Stomach (tissue), 9 donors: ENCODE results near the gene CA5A. TPM values are rescaled to one million over a fixed set of nuclear protein-coding genes. Genes with fewer than 3 reads are reported as not detected.
A peak's percentile ranks its signal among the peaks of the same experiment; 100 is the strongest.
"Not testable (repeated sequence)": the region's sequence is repeated elsewhere in the genome, so short reads cannot be mapped to it uniquely, and the experiment has no call there.

Source experiments
- DNase-seq, 2 donors: peaks; one replicate each; pipeline versions ENCODE4 v3.0.0 to v3.0.0-alpha.2; 2013 to 2019
- H3K27ac ChIP-seq, 5 donors: fragments of 200-600 bp in 4 of 5; sonication (generic) in 4 of 5; one replicate each; pipeline ENCODE4 v1.5.1; 2013 to 2019; ENCODE audit warnings: mild to moderate bottlenecking in 1 of 5, moderate library complexity in 1 of 5
- H3K27me3 ChIP-seq, 3 donors: fragments of 200-600 bp; sonication (generic); one replicate each; pipeline ENCODE4 v1.5.1; 2017 to 2019; ENCODE audit warnings: mixed run types in 1 of 3
- H3K36me3 ChIP-seq, 4 donors: fragments of 200-600 bp; sonication (generic); 1 replicate in 3 of 4; 2 replicates in 1 of 4; pipeline ENCODE4 v1.5.1; 2016 to 2019
- H3K4me1 ChIP-seq, 4 donors: fragments of 200-600 bp; sonication (generic); one replicate each; pipeline ENCODE4 v1.5.1; 2016 to 2019
- H3K4me3 ChIP-seq, 4 donors: fragments of 200-600 bp; sonication (generic) in 3 of 4; one replicate each; pipeline ENCODE4 v1.5.1; 2016 to 2019; ENCODE audit warnings: mild to moderate bottlenecking in 1 of 4
- H3K9me3 ChIP-seq, 4 donors: fragments of 200-600 bp; sonication (generic); one replicate each; pipeline ENCODE4 v1.5.1; 2016 to 2019
- EP300 ChIP-seq: sonication (generic); formaldehyde crosslinking; IDR thresholded peaks from one replicate; pipeline ENCODE4 v1.6.1; 2017; ENCODE audit warnings: antibody characterized with exemption
- POLR2AphosphoS5 ChIP-seq, 3 donors: sonication (generic); formaldehyde crosslinking; IDR thresholded peaks; one replicate each; pipeline ENCODE4 v1.6.1; 2016; ENCODE audit warnings: antibody characterized with exemption in 3 of 3
- whole genome bisulfite sequencing, 5 donors: extraction: QIAGEN DNeasy Blood & Tissue Kit in 3 of 5; methylation state at CpG; one replicate each; pipeline versions ENCODE4 v1.1.5 to v1.1.7; 2013 to 2018; 5-methylcytosine and 5-hydroxymethylcytosine counted together
- intact Hi-C: fragments of 100-400 bp; cut with DNase I; formaldehyde crosslinking; loops from one replicate; pipeline ENCODE4 v1.15.1; 2023; ENCODE audit warnings: low total_unique reads
- polyA plus RNA-seq, 3 donors: library from polyadenylated mRNA; stranded (reverse); fragments of 200-250 nt; gene quantifications; one replicate each; pipeline ENCODE4 v1.2.3, GENCODE V29; 2013
- total RNA-seq, 5 donors: library from RNA; depleted of rRNA; stranded (reverse); fragments of >200 nt; gene quantifications; one replicate each; pipeline versions ENCODE4 v1.1.0 to v1.2.3, GENCODE V29; 2014 to 2016
- TF ChIP-seq, protein P1 (sequence below), 7 experiments: fragments of 450-650 bp in 4 of 7; fragments of 200-600 bp in 3 of 7; sonication (generic) in 3 of 7; IDR thresholded peaks; one replicate each; pipeline ENCODE4 v1.5.1; 2016 to 2019; ENCODE audit warnings: antibody characterized with exemption in 7 of 7, control low read depth in 2 of 7, mild to moderate bottlenecking in 1 of 7
- donor health status: healthy with polysubstance abuse.
- donor health status: Bipolar disorder and iron deficiency.
- donor health status: healthy.

Gene CA5A
- total and polyA plus RNA-seq, 8 donors = not detected

DNA sequence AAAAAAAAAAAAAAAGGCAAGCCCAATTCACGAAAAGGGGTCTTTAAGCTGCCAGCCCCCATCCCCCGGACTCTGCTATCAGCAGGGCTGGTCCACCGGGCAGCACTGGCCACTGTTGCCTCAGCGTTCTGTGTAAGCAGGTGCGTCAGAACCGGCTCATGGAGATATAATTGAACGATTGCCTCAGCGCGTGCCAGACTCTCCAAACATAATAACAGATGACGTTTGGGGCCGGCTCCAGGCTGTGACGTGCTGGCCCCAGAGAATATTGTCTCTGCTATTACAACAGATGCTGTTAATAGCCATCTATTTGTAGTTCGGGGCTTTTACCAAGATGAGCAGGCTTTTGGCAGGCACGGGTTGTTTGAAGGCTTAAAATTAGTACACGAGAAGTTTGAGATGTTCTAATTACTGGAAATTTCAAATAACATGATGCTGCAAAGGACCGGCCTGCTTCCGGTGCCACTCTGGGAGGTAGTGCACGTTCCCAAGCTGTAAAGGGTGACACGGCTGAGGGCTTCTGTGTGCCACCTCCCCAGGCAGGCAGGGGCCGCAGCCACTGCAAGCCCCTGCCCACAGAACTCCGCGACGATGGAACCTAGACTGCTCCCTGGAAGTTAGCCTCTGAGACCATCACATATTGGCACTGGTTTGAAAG lies 25.1 kb downstream of the CA5A start:
- intact Hi-C loops, H3K36me3 ChIP-seq, H3K9me3 ChIP-seq, H3K4me3 ChIP-seq: not testable (repeated sequence)
- TF ChIP-seq EP300 (peak; percentile 60), POLR2AphosphoS5 (IDR thresholded peaks at IDR 0.05) (peak in 1 of 3 donors; percentile 10)
- WGBS, 5 donors = 38 to 56% (median 42%) methylated on average over 23 of the region's 23 CpGs
- peaks cover 0 to 23% (median 0%) of the 10 kb centered on the region in 3 donors for H3K27me3 ChIP-seq
- peak; percentile 79 to 83 for DNase-seq
- peaks cover 0 to 22% (median 6%) of the 10 kb centered on the region in 4 donors for H3K4me1 ChIP-seq
- H3K27ac ChIP-seq = peak overlapping the region in 4 of 5 donors; percentile 42 to 67 (median 53)

DNA sequence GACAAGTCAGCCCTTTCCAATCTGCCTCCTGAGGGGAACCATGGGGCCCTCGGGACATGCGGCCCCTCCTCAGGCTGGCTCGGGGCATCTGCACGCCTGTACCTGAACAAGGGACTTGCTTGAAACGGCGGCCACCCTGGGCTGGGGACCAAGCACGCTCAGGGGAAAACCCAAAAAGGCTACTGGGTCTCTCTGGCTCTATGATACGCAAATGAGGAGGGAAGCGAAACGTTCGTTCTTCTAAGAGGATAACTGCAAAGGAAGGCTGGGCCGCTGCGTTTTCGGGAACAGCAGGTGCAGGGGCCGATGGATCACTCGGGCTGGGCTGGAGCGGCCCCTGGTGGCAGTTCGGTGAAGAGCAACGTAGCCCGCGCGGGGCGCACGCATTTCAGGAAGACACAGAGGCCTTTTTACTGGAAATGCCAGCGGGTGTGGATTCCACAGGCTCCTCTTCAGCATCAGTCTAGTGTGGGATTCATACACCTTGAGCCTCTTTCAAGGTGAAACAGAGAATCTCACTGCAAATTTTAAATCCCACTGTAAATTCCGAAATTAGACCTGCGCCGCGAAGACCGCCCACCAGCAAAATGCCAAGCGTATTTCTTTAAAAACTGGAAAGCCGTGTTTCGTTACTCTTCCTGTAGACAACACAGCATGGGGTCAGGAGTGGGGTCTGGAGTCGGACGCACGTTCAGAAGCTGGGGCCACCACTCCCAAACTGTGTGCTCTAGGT lies 27.0 kb downstream of the CA5A start:
- H3K27ac ChIP-seq, H3K4me3 ChIP-seq, H3K36me3 ChIP-seq, intact Hi-C loops, H3K9me3 ChIP-seq: not testable (repeated sequence)
- peak; percentile 85 to 86 for DNase-seq
- TF ChIP-seq, protein P1, sequence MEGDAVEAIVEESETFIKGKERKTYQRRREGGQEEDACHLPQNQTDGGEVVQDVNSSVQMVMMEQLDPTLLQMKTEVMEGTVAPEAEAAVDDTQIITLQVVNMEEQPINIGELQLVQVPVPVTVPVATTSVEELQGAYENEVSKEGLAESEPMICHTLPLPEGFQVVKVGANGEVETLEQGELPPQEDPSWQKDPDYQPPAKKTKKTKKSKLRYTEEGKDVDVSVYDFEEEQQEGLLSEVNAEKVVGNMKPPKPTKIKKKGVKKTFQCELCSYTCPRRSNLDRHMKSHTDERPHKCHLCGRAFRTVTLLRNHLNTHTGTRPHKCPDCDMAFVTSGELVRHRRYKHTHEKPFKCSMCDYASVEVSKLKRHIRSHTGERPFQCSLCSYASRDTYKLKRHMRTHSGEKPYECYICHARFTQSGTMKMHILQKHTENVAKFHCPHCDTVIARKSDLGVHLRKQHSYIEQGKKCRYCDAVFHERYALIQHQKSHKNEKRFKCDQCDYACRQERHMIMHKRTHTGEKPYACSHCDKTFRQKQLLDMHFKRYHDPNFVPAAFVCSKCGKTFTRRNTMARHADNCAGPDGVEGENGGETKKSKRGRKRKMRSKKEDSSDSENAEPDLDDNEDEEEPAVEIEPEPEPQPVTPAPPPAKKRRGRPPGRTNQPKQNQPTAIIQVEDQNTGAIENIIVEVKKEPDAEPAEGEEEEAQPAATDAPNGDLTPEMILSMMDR (IDR thresholded peaks at IDR 0.05) = peak in 5 of 7 experiments; percentile 58 to 91 (median 88)
- WGBS, 5 donors = 34 to 40% (median 37%) methylated on average over 35 to 36 of the region's 36 CpGs
- Histone ChIP-seq H3K4me1 (peaks cover 0 to 22% (median 6%) of the 10 kb centered on the region in 4 donors), H3K27me3 (peaks cover 0 to 20% (median 0%) of the 10 kb centered on the region in 3 donors)

- H3K36me3 ChIP-seq, H3K9me3 ChIP-seq, H3K27ac ChIP-seq, intact Hi-C loops, DNase-seq, H3K4me3 ChIP-seq: not testable (repeated sequence)
- H3K27me3 ChIP-seq = peaks cover 0 to 12% (median 0%) of the 10 kb centered on the region in 3 donors
- WGBS, 5 donors = 90 to 94% (median 92%) methylated on average over 11 of the region's 11 CpGs
- peaks cover 0 to 22% (median 6%) of the 10 kb centered on the region in 4 donors for H3K4me1 ChIP-seq
Measured at GRCh38 chr16:87908101-87908500, 28.2 kb downstream of the CA5A start.

DNA sequence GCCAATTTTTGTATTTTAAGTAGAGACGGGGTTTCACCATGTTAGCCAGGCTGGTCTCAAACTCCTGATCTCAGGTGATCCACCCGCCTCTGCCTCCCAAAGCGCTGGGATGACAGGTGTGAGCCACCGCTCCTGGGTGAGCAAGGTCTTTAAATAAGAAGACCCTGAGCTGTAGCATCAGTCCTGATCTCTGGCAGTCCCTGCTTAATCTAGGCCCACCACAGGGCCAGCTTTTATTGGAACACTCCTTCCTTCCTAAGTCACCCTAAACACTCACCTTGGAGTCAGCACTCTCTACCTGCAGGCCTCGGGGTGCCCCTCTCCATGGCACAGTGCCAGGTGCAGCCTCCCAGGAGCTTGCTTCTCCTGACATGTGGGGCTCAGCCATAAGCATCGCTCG lies 30.8 kb downstream of the CA5A start:
- WGBS, 5 donors = 88 to 94% (median 90%) methylated on average over 6 to 7 of the region's 7 CpGs
- Histone ChIP-seq H3K4me1 (peaks cover 0 to 13% (median 4%) of the 10 kb centered on the region in 4 donors), H3K27me3 (peaks cover 0 to 12% (median 0%) of the 10 kb centered on the region in 3 donors)
- H3K9me3 ChIP-seq, H3K27ac ChIP-seq, H3K4me3 ChIP-seq, intact Hi-C loops, DNase-seq, H3K36me3 ChIP-seq: not testable (repeated sequence)

DNA sequence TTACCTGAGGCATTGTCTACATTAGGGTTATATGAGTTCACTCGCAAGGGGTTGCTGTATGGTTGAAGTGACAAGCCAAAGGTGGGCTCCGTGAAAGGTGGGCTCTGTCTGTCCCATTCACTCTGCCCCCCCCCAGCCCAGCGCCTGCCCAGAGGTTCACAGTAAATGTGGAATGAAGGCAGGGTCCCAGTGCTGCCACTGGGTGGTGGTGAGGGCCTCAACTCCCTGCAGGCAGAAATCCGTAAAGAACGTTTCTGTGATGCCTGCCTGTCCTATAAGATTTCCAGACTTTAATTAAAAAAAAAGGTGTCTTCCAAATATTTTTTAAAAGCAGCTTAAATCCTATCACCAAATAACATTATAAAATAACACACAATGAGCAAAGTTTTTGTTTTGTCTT lies 31.4 kb downstream of the CA5A start:
- H3K27ac ChIP-seq, H3K9me3 ChIP-seq, DNase-seq, H3K36me3 ChIP-seq, H3K4me3 ChIP-seq, intact Hi-C loops: not testable (repeated sequence)
- 78 to 89% (median 85%) methylated on average over 3 to 5 of the region's 5 CpGs for WGBS, 5 donors
- Histone ChIP-seq H3K27me3 (peaks cover 0 to 12% (median 0%) of the 10 kb centered on the region in 3 donors), H3K4me1 (peaks cover 0 to 10% (median 4%) of the 10 kb centered on the region in 4 donors)

DNA sequence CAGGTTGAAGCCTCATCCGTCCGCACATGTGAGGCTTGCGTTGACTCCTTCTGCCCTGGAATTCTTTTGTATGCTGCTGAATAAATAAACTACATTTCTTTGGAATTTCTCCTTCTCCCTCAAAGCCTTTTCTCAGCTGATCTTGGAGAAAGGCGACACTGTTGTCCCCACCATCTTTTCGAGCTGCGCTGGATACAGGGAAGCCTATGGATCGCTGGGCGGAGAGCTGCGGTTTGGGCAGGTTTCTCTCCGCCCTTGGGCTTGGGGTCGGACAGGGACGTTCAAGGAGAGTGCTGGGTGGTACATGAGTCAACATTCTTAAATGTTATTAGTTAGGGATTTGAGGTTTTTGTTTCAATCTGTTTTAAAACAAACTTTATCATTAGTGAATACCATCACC lies 35.8 kb downstream of the CA5A start:
- H3K36me3 ChIP-seq, H3K9me3 ChIP-seq, H3K27me3 ChIP-seq, intact Hi-C loops, DNase-seq, H3K4me3 ChIP-seq, H3K27ac ChIP-seq: not testable (repeated sequence)
- H3K4me1 ChIP-seq = peaks cover 0 to 18% (median 0%) of the 10 kb centered on the region in 4 donors
- WGBS, 5 donors = 63 to 78% (median 67%) methylated on average over 12 of the region's 12 CpGs
